Measurements from ENCODE around the gene UBE2H.

GRCh38 chr7:129858490-129858889 is 94.3 kb downstream of the UBE2H start:
- TF ChIP-seq CTCF (IDR thresholded peaks at IDR 0.05), result no peak
- no peak for TF ChIP-seq POLR2A (IDR thresholded peaks at IDR 0.05)
